Activated CD4-positive, alpha-beta memory T cell treated with anti-CD3 and anti-CD28 coated beads for 36 hours (primary cell): ENCODE data around the gene USH1G. TPM values are rescaled to one million over a fixed set of nuclear protein-coding genes. Genes with fewer than 3 reads are reported as not detected.

Source experiments
- CTCF ChIA-PET: fragments of 350-600 bp; sonication (Branson Sonifier 250); formaldehyde crosslinking; loops from one replicate; lab custom pipeline; 2021; ENCODE audit warnings: antibody characterized with exemption, inconsistent platforms; lab: Charles Lee
- POLR2A ChIA-PET: fragments of 350-600 bp; sonication (Branson Sonifier 250); formaldehyde crosslinking; loops from one replicate; lab custom pipeline; 2021; ENCODE audit warnings: antibody characterized with exemption; lab: Charles Lee
- DNase-seq: peaks from one replicate; pipeline ENCODE4 v3.0.0-alpha.2; 2020
- H3K27ac Mint-ChIP-seq: one replicate; pipeline ENCODE4 v1.8.0; 2021; ENCODE audit warnings: mixed read lengths
- H3K27me3 Mint-ChIP-seq: one replicate; pipeline ENCODE4 v1.8.0; 2021; ENCODE audit warnings: mixed read lengths
- H3K36me3 Mint-ChIP-seq: one replicate; pipeline ENCODE4 v1.8.0; 2021; ENCODE audit warnings: mixed read lengths
- H3K4me1 Mint-ChIP-seq: one replicate; pipeline ENCODE4 v1.8.0; 2021; ENCODE audit warnings: low read depth, mixed read lengths
- H3K4me3 Mint-ChIP-seq: one replicate; pipeline ENCODE4 v1.8.0; 2021; ENCODE audit warnings: mild to moderate bottlenecking, mixed read lengths
- H3K9me3 Mint-ChIP-seq: one replicate; pipeline ENCODE4 v1.8.0; 2021; ENCODE audit warnings: mixed read lengths
- intact Hi-C: fragments of 100-400 bp; cut with micrococcal nuclease; formaldehyde crosslinking; loops from one replicate; pipeline ENCODE4 v1.15.1; 2023
- total RNA-seq, 2 experiments: library from RNA; stranded (reverse); gene quantifications; one replicate each; pipeline ENCODE4 v1.2.3, GENCODE V29; 2021

The USH1G gene
- total RNA-seq, 2 experiments from 2014 or later, result not detected

- no peaks in the 10 kb centered on the region for H3K4me1 Mint-ChIP-seq
- POLR2A ChIA-PET, result interaction anchor here (0.6 kb wide), 1 partner anchor 34 kb away, joined by 3 read pairs; no protein-coding TSS in a partner anchor
- no peaks in the 10 kb centered on the region for H3K9me3 Mint-ChIP-seq
- intact Hi-C loops, result no loop called here
- CTCF ChIA-PET, result interaction anchor here (1.0 to 2.4 kb wide), 2 partner anchors 9 to 162 kb away, joined by 3 to 21 read pairs; no protein-coding TSS in a partner anchor
- no peak overlapping the region for H3K4me3 Mint-ChIP-seq
- no peak overlapping the region for H3K27ac Mint-ChIP-seq
- no peak for DNase-seq
- no peaks in the 10 kb centered on the region for H3K36me3 Mint-ChIP-seq
- no peaks in the 10 kb centered on the region for H3K27me3 Mint-ChIP-seq
Observed at GRCh38 chr17:74952431-74953133, 29.5 kb upstream of the USH1G start.

DNA sequence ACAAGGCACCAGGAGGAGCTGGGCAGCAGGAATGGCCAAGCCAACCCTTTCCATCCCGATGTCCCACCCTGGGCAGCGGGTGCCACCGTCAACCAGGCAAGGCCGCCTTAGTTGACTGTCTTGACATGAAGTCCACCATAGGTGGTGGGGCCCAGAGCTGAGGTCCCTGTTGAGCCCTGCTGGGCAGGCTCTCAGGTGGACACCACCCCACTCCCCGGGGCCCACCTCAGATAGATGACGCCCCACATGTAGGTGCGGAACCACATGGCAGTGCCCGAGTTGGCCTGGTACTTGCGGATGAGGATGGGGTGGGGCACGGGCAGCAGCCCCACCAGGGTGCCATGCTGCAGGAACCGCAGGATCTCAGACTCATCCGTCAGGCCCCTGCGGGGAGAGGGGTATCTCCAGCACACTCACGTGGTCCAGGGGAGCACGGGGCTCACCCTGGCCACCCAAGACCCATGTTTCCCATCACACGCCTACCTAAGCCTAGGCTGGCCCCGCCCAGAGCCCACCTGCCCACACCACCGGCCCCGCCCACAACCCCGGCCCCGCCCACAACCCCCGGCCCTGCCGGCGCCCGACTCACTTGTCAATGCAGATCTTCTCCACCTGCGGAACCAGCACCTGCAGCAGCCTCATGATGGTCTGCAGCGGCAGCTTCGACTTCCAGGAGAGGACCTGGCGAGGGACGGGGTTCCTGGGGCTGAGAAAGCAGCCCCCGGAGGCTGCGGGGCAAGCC lies 28.8 kb upstream of the USH1G start:
- ChIA-PET CTCF (interaction anchor here (0.5 to 2.4 kb wide), 2 partner anchors 9 to 154 kb away, joined by 3 to 21 read pairs; no protein-coding TSS in a partner anchor), POLR2A (no interaction called here)
- intact Hi-C loops, result no loop called here
- Mint-ChIP-seq H3K27me3 (no peaks in the 10 kb centered on the region), H3K4me3 (no peak overlapping the region), H3K9me3 (no peaks in the 10 kb centered on the region), H3K4me1 (no peaks in the 10 kb centered on the region), H3K36me3 (no peaks in the 10 kb centered on the region), H3K27ac (no peak overlapping the region)
- DNase-seq, result no peak

DNA sequence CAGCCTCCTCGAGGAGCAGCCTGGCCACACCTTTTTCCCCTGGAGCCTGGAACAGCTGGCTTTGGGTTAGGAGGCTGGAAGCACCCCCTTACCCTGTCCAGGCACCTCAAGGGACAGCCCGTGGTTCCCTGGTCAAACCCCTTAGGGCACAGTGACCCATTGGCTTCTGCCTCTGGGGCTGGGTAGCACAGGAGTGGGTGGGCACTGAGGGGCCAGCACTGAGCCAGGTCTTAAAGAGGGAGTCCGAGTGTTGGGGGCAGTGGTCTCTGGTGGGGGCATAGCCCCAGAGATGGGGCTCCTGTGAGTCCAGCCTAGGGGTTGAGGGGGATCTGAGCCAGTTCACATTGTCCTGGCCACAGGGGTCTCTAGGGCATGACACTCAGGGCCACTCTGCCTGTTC lies 28.0 kb upstream of the USH1G start:
- H3K4me1 Mint-ChIP-seq, result no peaks in the 10 kb centered on the region
- no peak for DNase-seq
- POLR2A ChIA-PET, result no interaction called here
- CTCF ChIA-PET, result interaction anchor here (2.4 kb wide), 1 partner anchor 10 kb away, joined by 21 read pairs; no protein-coding TSS in a partner anchor
- H3K4me3 Mint-ChIP-seq, result no peak overlapping the region
- H3K27me3 Mint-ChIP-seq, result no peaks in the 10 kb centered on the region
- no peaks in the 10 kb centered on the region for H3K9me3 Mint-ChIP-seq
- intact Hi-C loops, result no loop called here
- H3K36me3 Mint-ChIP-seq, result no peaks in the 10 kb centered on the region
- no peak overlapping the region for H3K27ac Mint-ChIP-seq

DNA sequence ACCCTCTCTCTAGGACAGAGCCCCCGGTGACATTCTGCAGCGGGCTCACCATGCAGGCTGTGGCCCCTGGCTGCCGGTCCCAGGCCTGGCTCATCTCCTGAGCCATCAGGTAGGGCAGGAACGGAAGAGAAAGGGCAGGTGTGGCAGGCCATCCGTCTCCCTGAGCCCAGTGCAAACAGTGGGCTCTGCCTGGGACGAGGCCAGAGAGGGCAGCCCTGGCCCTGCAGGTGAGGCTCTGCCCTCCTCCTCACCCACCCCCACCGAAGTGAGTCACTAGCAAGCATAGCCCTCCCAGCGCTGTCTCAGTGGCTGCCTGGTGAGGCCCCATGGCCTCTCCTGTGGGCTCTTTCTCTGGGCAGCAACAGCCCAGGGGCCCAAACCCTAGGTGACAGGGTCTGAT lies 27.2 kb upstream of the USH1G start:
- intact Hi-C loops, result no loop called here
- POLR2A ChIA-PET, result no interaction called here
- no peak for DNase-seq
- Mint-ChIP-seq H3K27ac (no peak overlapping the region), H3K36me3 (no peaks in the 10 kb centered on the region), H3K4me1 (no peaks in the 10 kb centered on the region), H3K27me3 (peaks cover 2% of the 10 kb centered on the region), H3K4me3 (no peak overlapping the region), H3K9me3 (no peaks in the 10 kb centered on the region)
- CTCF ChIA-PET, result interaction anchor here (1.4 kb wide), 1 partner anchor 11 kb away, joined by 8 read pairs; no protein-coding TSS in a partner anchor

DNA sequence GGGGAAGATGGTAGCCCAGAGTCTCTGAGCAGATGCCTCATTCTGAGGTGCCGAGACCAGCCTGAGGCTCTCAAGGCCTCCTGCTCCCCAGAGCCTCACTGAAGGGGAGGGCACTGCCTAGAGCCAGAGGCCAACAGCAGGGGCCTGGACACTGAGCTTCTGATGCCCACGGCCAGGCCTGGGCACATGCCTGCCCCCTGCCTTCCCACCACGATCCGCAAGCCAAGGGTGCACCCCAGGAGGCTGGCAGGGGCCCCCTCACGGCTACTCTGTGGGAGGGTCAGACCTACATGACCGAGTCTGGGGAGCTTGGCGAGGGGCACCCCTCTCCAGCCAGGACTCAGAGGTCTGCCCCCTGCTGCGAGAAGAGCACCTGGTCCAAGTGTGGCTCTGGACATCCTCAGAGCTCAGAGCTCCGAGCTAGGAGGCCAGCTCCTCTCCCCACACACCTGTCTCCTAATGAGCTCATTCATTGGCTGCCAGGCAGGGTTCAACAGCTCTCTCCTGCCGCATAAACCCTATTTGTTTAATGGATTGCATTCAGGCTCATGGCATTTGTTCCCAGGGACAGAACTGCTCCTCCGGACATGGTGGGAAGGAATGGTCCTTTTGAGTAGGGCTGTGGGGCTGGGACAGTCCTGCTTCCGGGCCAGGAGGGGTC lies 26.5 kb upstream of the USH1G start:
- Mint-ChIP-seq H3K4me3 (no peak overlapping the region), H3K27ac (no peak overlapping the region), H3K27me3 (peaks cover 4% of the 10 kb centered on the region), H3K4me1 (no peaks in the 10 kb centered on the region), H3K36me3 (no peaks in the 10 kb centered on the region), H3K9me3 (no peaks in the 10 kb centered on the region)
- no peak for DNase-seq
- POLR2A ChIA-PET, result no interaction called here
- CTCF ChIA-PET, result interaction anchor here (1.2 to 1.4 kb wide), 3 partner anchors 9 to 26 kb away, joined by 3 to 8 read pairs (median 5); partner anchors contain the start of gene OTOP2
- intact Hi-C loops, result no loop called here

DNA sequence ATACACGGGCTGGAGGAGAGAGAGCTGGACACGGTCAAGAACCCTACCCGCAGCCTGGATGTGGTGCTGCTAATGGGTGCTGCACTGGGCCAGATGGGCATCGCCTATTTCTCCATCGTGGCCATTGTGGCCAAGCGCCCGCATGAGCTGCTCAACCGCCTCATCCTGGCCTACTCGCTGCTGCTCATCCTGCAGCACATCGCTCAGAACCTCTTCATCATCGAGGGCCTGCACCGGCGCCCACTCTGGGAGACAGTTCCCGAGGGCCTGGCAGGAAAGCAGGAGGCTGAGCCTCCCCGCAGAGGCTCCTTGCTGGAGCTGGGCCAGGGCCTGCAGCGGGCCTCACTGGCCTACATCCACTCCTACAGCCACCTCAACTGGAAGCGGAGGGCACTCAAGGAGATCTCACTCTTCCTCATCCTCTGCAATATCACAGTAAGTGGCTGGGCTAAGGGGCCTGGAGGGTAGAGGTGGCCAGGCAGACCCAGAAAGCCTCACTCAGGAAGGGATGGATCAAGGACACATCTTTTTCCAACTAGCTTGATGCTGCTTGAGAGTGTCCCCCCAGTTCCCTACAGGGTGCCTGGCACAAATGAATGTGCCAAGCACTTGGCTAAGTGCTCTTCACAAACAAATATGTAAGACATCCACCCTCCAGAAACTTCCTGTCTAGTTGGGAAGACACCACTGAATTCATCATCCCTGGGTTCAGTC lies 24.1 kb upstream of the USH1G start:
- CTCF ChIA-PET, result interaction anchor here (1.0 to 2.5 kb wide), 3 partner anchors 9 to 14 kb away, joined by 3 to 13 read pairs (median 4); no protein-coding TSS in a partner anchor
- no peaks in the 10 kb centered on the region for H3K4me1 Mint-ChIP-seq
- no peak overlapping the region for H3K27ac Mint-ChIP-seq
- H3K4me3 Mint-ChIP-seq, result no peak overlapping the region
- no peaks in the 10 kb centered on the region for H3K9me3 Mint-ChIP-seq
- intact Hi-C loops, result no loop called here
- H3K36me3 Mint-ChIP-seq, result no peaks in the 10 kb centered on the region
- no peak for DNase-seq
- peaks cover 4% of the 10 kb centered on the region for H3K27me3 Mint-ChIP-seq
- POLR2A ChIA-PET, result no interaction called here

DNA sequence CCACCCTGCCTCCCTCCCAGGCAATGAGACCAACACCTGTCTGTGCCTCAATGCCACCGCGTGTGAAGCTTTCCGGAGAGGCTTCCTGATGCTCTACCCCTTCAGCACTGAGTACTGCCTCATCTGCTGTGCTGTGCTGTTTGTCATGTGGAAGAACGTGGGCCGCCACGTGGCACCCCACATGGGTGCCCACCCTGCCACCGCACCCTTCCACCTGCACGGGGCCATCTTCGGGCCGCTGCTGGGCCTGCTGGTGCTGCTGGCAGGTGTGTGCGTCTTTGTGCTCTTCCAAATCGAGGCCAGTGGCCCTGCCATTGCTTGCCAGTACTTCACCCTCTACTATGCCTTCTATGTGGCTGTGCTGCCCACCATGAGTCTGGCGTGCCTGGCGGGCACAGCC lies 23.6 kb upstream of the USH1G start:
- intact Hi-C loops, result no loop called here
- no peaks in the 10 kb centered on the region for H3K9me3 Mint-ChIP-seq
- ChIA-PET CTCF (interaction anchor here (1.0 to 2.5 kb wide), 2 partner anchors 10 to 15 kb away, joined by 3 to 13 read pairs; no protein-coding TSS in a partner anchor), POLR2A (no interaction called here)
- no peaks in the 10 kb centered on the region for H3K4me1 Mint-ChIP-seq
- H3K4me3 Mint-ChIP-seq, result no peak overlapping the region
- no peak overlapping the region for H3K27ac Mint-ChIP-seq
- no peaks in the 10 kb centered on the region for H3K36me3 Mint-ChIP-seq
- no peak for DNase-seq
- H3K27me3 Mint-ChIP-seq, result peaks cover 8% of the 10 kb centered on the region

DNA sequence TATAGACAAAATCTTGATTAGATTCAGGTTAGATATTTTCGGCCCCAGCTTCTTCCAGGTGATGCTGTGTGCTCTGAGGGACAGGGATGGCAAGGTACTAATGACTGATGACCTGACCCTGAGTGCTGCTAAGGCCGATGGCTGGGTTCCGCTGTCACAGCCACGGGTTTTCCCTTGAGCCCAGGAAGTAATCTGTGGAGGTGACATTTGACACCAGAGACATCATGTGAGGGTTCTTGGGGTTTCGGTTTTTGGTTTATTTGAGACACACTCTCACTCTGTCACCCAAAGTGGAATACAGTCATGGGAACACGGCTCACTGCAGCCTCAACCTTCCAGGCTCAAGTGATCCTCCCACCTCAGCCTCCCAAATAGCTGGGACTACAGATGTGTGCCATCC lies 22.5 kb upstream of the USH1G start:
- CTCF ChIA-PET, result interaction anchor here (1.0 to 2.1 kb wide), 2 partner anchors 12 to 16 kb away, joined by 3 to 14 read pairs; no protein-coding TSS in a partner anchor
- no peaks in the 10 kb centered on the region for H3K4me1 Mint-ChIP-seq
- H3K9me3 Mint-ChIP-seq, result no peaks in the 10 kb centered on the region
- peaks cover 8% of the 10 kb centered on the region for H3K27me3 Mint-ChIP-seq
- no peaks in the 10 kb centered on the region for H3K36me3 Mint-ChIP-seq
- no peak for DNase-seq
- no peak overlapping the region for H3K4me3 Mint-ChIP-seq
- no peak overlapping the region for H3K27ac Mint-ChIP-seq
- intact Hi-C loops, result no loop called here
- POLR2A ChIA-PET, result no interaction called here

DNA sequence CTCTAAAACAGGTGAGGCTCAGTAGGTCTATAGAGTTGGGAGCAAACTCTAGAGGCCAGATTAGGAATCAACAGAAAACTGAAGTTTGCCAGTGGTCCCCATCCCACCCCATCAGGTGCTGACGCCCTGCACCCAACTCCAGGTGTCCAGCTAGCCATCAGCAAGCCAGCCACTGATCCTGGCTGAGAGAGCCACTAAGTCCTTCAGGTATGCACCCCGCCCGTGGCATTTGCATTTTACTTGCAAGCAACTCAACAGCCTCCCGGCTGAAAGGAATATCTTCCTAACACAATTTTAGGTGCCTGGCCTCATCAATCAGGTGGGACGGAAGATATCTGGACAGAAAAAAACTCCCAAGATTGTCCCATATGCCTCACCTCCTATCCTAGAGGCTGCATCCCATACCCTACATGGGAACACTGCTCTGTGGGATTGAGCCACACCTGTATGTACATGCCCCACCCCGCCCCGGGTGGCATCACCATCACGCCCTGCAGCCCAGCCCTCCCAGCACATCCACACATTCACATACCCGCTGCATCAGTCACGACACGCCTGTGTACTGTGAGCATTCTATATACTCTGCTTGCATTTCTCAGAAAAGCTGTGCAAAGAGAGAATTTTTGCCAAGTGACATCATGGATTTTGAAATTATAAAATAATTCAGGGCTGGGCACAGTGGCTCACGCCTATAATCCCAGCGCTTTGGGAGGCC lies 20.9 kb upstream of the USH1G start:
- intact Hi-C loops, result no loop called here
- H3K4me3 Mint-ChIP-seq, result no peak overlapping the region
- DNase-seq, result no peak
- H3K27ac Mint-ChIP-seq, result no peak overlapping the region
- peaks cover 13% of the 10 kb centered on the region for H3K27me3 Mint-ChIP-seq
- CTCF ChIA-PET, result interaction anchor here (2.1 kb wide), 1 partner anchor 17 kb away, joined by 14 read pairs; no protein-coding TSS in a partner anchor
- POLR2A ChIA-PET, result no interaction called here
- H3K9me3 Mint-ChIP-seq, result no peaks in the 10 kb centered on the region
- no peaks in the 10 kb centered on the region for H3K4me1 Mint-ChIP-seq
- H3K36me3 Mint-ChIP-seq, result no peaks in the 10 kb centered on the region

- Mint-ChIP-seq H3K4me3 (no peak overlapping the region), H3K9me3 (no peaks in the 10 kb centered on the region), H3K4me1 (no peaks in the 10 kb centered on the region), H3K27ac (no peak overlapping the region), H3K27me3 (peaks cover 35% of the 10 kb centered on the region), H3K36me3 (no peaks in the 10 kb centered on the region)
- DNase-seq, result no peak
- POLR2A ChIA-PET, result no interaction called here
- CTCF ChIA-PET, result no interaction called here
- intact Hi-C loops, result no loop called here
Observed at GRCh38 chr17:74941128-74941725, 18.2 kb upstream of the USH1G start.

DNA sequence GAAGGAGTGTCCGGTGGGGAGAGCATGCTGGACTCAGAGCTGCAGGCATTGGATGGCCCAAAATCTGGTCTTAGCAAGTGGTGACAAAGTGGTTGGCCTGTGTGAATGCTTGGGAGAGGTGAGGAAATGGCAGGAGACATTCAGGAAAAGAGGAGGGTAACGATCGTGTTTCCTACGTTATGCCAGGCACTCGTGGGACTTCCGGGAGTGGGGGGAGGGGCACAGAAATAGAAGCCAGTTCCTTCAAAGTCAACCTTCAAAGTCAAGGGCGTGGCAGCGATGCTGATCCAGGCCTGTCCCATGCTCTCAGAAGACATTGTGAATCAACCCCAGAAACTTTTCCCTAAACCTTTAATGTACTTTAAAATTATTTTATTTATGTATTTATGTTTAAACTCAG lies 16.5 kb upstream of the USH1G start:
- H3K9me3 Mint-ChIP-seq, result no peaks in the 10 kb centered on the region
- H3K27ac Mint-ChIP-seq, result no peak overlapping the region
- intact Hi-C loops, result no loop called here
- CTCF ChIA-PET, result interaction anchor here (1.0 to 1.4 kb wide), 2 partner anchors 18 to 298 kb away, joined by 3 to 6 read pairs; no protein-coding TSS in a partner anchor
- no peak for DNase-seq
- no peak overlapping the region for H3K4me3 Mint-ChIP-seq
- peaks cover 38% of the 10 kb centered on the region for H3K27me3 Mint-ChIP-seq
- POLR2A ChIA-PET, result no interaction called here
- no peaks in the 10 kb centered on the region for H3K36me3 Mint-ChIP-seq
- H3K4me1 Mint-ChIP-seq, result no peaks in the 10 kb centered on the region
